ENCODE data around the gene OR9A4. TPM values are rescaled to one million over a fixed set of nuclear protein-coding genes. Genes with fewer than 3 reads are reported as not detected.

Gene OR9A4
- polyA plus RNA-seq, 3 donors = 0.28 TPM; not detected in 2

DNA sequence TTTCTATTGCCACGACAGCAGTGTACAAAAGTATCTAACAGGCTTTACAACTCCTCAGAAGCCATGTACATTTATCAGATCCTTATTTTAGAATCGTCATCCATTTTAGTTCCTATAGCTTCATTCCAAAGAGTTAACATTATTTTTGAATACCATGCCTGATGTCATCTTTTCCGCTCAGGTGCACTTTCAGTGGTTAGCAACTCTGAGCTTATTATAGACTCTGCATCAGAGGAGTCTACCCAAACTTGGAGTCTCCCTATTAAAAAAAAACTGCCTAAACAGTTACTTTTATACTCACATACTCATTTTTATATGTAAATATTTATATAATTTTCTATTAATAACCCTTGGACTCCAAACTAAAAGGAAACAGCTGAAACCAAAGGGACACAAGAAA, 43.3 kb upstream of the OR9A4 start:
- H3K27me3 Mint-ChIP-seq (ENCODE audit: low read depth in 3 of 3) = no peaks in the 10 kb centered on the region
- H3K79me2 ChIP-seq (ENCODE audit: insufficient read depth, low read length) = no peaks in the 10 kb centered on the region
- no peak overlapping the region for H3K27ac Mint-ChIP-seq
- peaks cover 23% of the 10 kb centered on the region for H3K4me1 Mint-ChIP-seq
- peaks cover 0 to 12% (median 8%) of the 10 kb centered on the region in 7 donors for H3K9me3 Mint-ChIP-seq
- no peak overlapping the region for H2AFZ ChIP-seq (ENCODE audit: insufficient read depth, low read depth, low read length, poor library complexity, severe bottlenecking)
- WGBS (ENCODE audit: insufficient coverage) = 94% methylated on average over 3 of the region's 3 CpGs
- DNase-seq = no peak
- no peaks in the 10 kb centered on the region for H3K9me3 ChIP-seq (replicated peaks in 1 of 2; ENCODE audit: control insufficient read depth in 1 of 2, insufficient read depth in 1 of 2, low read length in 2 of 2)
- H3K4me3 Mint-ChIP-seq = no peak overlapping the region
- H3K27me3 ChIP-seq (ENCODE audit: control insufficient read depth in 2 of 2, insufficient read depth in 2 of 2, low read length in 2 of 2) = no peaks in the 10 kb centered on the region
- H4K20me1 ChIP-seq (ENCODE audit: insufficient read depth, low read length) = no peaks in the 10 kb centered on the region
- no peak overlapping the region for H3K4me2 ChIP-seq (replicated peaks; ENCODE audit: extremely low read depth, low read length, poor library complexity, severe bottlenecking)
- H3K36me3 ChIP-seq (replicated peaks in 1 of 2; ENCODE audit: control insufficient read depth in 1 of 2, insufficient read depth in 2 of 2, low read length in 2 of 2) = no peaks in the 10 kb centered on the region
- no peak overlapping the region for H3K27ac ChIP-seq (ENCODE audit: low read depth in 1 of 2, low read length in 2 of 2)
- H3K9ac ChIP-seq (ENCODE audit: insufficient read depth, low read length, poor library complexity, severe bottlenecking) = no peak overlapping the region
- intact Hi-C loops (cut with micrococcal nuclease) = no loop called here
- no peak overlapping the region for H3K4me3 ChIP-seq (replicated peaks in 1 of 3; ENCODE audit: low read depth in 2 of 3, low read length in 3 of 3)
- peaks cover 12 to 13% of the 10 kb centered on the region in 2 donors for H3K4me1 ChIP-seq (ENCODE audit: control insufficient read depth in 1 of 2, insufficient read depth in 2 of 2, low read length in 2 of 2)
- H3K36me3 Mint-ChIP-seq = no peaks in the 10 kb centered on the region
- TF ChIP-seq, protein P1, sequence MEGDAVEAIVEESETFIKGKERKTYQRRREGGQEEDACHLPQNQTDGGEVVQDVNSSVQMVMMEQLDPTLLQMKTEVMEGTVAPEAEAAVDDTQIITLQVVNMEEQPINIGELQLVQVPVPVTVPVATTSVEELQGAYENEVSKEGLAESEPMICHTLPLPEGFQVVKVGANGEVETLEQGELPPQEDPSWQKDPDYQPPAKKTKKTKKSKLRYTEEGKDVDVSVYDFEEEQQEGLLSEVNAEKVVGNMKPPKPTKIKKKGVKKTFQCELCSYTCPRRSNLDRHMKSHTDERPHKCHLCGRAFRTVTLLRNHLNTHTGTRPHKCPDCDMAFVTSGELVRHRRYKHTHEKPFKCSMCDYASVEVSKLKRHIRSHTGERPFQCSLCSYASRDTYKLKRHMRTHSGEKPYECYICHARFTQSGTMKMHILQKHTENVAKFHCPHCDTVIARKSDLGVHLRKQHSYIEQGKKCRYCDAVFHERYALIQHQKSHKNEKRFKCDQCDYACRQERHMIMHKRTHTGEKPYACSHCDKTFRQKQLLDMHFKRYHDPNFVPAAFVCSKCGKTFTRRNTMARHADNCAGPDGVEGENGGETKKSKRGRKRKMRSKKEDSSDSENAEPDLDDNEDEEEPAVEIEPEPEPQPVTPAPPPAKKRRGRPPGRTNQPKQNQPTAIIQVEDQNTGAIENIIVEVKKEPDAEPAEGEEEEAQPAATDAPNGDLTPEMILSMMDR (IDR thresholded peaks at IDR 0.05) = no peak

DNA sequence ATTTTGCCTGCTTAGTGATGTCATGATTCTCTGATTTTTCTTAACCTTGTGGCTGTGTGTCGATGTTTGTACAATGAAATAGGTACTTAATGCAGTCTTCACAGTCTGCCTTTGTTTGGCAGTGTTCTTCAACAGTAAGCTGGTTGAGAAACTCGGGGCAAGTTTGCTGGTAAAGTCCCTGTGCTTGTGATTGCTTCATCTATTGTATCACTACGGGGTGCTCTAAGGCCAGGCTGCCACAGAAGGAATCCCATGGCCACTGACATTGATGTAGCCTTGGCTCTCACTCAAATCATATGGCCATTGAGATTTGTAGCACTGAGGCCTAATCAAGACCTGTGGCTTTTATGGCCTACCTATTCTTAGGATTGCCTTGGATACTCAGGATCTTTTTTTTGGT, 41.4 kb upstream of the OR9A4 start:
- Histone ChIP-seq H3K79me2 (ENCODE audit: insufficient read depth, low read length) (no peaks in the 10 kb centered on the region), H3K36me3 (replicated peaks in 1 of 2; ENCODE audit: control insufficient read depth in 1 of 2, insufficient read depth in 2 of 2, low read length in 2 of 2) (no peaks in the 10 kb centered on the region), H3K27ac (ENCODE audit: low read depth in 1 of 2, low read length in 2 of 2) (peak overlapping the region in 1 of 2 donors; percentile 20), H3K9me3 (replicated peaks in 1 of 2; ENCODE audit: control insufficient read depth in 1 of 2, insufficient read depth in 1 of 2, low read length in 2 of 2) (no peaks in the 10 kb centered on the region), H3K9ac (ENCODE audit: insufficient read depth, low read length, poor library complexity, severe bottlenecking) (no peak overlapping the region), H3K4me3 (replicated peaks in 1 of 3; ENCODE audit: low read depth in 2 of 3, low read length in 3 of 3) (no peak overlapping the region), H3K4me1 (ENCODE audit: control insufficient read depth in 1 of 2, insufficient read depth in 2 of 2, low read length in 2 of 2) (peaks cover 12 to 13% of the 10 kb centered on the region in 2 donors), H2AFZ (ENCODE audit: insufficient read depth, low read depth, low read length, poor library complexity, severe bottlenecking) (peak overlapping the region; percentile 16), H3K27me3 (ENCODE audit: control insufficient read depth in 2 of 2, insufficient read depth in 2 of 2, low read length in 2 of 2) (no peaks in the 10 kb centered on the region), H4K20me1 (ENCODE audit: insufficient read depth, low read length) (no peaks in the 10 kb centered on the region), H3K4me2 (replicated peaks; ENCODE audit: extremely low read depth, low read length, poor library complexity, severe bottlenecking) (no peak overlapping the region)
- peaks cover 0 to 17% (median 11%) of the 10 kb centered on the region in 7 donors for H3K9me3 Mint-ChIP-seq
- peaks cover 23% of the 10 kb centered on the region for H3K4me1 Mint-ChIP-seq
- DNase-seq = peak; percentile 64 to 91 (median 75)
- H3K4me3 Mint-ChIP-seq = no peak overlapping the region
- WGBS (ENCODE audit: insufficient coverage) = 20% methylated on average over 3 of the region's 3 CpGs
- peak overlapping the region in 5 of 7 donors; percentile 10 to 84 (median 46) for H3K27ac Mint-ChIP-seq
- TF ChIP-seq, protein P1 (IDR thresholded peaks at IDR 0.05) = no peak
- H3K36me3 Mint-ChIP-seq = no peaks in the 10 kb centered on the region
- intact Hi-C loops (cut with micrococcal nuclease) = no loop called here
- H3K27me3 Mint-ChIP-seq (ENCODE audit: low read depth in 3 of 3) = no peaks in the 10 kb centered on the region
